ENCODE results near the gene DENND1B. TPM values are rescaled to one million over a fixed set of nuclear protein-coding genes. Genes with fewer than 3 reads are reported as not detected.

The DENND1B gene
- total RNA-seq, 1 experiment from 2014 or later: 6.3 TPM

DNA sequence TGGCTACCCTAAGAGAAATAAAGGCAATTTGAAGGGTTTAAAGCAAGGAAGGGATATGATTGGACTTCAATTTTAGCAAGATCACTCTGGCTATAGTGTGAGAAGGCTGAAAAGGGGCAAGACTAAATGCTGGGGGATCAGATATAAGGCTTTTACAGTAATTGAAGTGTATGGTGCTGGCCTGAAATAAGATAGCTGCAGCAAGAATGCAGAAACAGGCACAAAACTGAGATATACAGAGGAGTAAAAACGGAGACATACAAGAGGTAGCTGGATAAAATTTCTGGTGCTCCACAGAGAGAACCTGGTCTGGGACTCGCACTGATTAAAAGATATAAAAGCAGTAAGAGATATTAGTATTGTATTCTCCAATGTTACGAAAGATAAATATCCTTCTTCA, 92.0 kb downstream of the DENND1B start:
- no peaks in the 10 kb centered on the region for H3K4me1 ChIP-seq (ENCODE audit: insufficient read depth, low read length)
- no peak overlapping the region for H3K18ac ChIP-seq (ENCODE audit: insufficient read length, low read depth, low read length)
- H2BK15ac ChIP-seq (ENCODE audit: low read depth, low read length): no peak overlapping the region
- peaks cover 16% of the 10 kb centered on the region in 2 experiments for H3K4me1 Mint-ChIP-seq
- peaks cover 4 to 5% of the 10 kb centered on the region in 2 experiments for H3K9me3 Mint-ChIP-seq
- no peak overlapping the region for H4K5ac ChIP-seq (ENCODE audit: insufficient read length, low read depth, low read length)
- H3K4me2 ChIP-seq (ENCODE audit: insufficient read depth, insufficient read length, low read length): no peak overlapping the region
- H2BK120ac ChIP-seq (ENCODE audit: low read depth, low read length, poor library complexity, severe bottlenecking): no peak overlapping the region
- no peak overlapping the region for H4K8ac ChIP-seq (replicated peaks; ENCODE audit: insufficient read length, low read depth, low read length)
- H3K27ac Mint-ChIP-seq: peak overlapping the region in 1 of 3 experiments; percentile 41; a peak in 1 of 7 replicates
- H3K79me2 ChIP-seq (ENCODE audit: insufficient read depth, low read length): no peaks in the 10 kb centered on the region
- H2AFZ ChIP-seq (ENCODE audit: low read length): no peak overlapping the region
- no peak overlapping the region for H3K27ac ChIP-seq (ENCODE audit: insufficient read length, low read depth, low read length)
- H3K27me3 Mint-ChIP-seq (ENCODE audit: low read depth): no peaks in the 10 kb centered on the region
- H3K23me2 ChIP-seq (ENCODE audit: insufficient read length, low read depth, low read length, poor library complexity, severe bottlenecking): no peaks in the 10 kb centered on the region
- H3K79me1 ChIP-seq (ENCODE audit: insufficient read depth, low read depth, low read length, poor library complexity, severe bottlenecking): no peaks in the 10 kb centered on the region
- no peak overlapping the region for H3K4me3 Mint-ChIP-seq
- no peak for DNase-seq
- TF ChIP-seq, protein P1, sequence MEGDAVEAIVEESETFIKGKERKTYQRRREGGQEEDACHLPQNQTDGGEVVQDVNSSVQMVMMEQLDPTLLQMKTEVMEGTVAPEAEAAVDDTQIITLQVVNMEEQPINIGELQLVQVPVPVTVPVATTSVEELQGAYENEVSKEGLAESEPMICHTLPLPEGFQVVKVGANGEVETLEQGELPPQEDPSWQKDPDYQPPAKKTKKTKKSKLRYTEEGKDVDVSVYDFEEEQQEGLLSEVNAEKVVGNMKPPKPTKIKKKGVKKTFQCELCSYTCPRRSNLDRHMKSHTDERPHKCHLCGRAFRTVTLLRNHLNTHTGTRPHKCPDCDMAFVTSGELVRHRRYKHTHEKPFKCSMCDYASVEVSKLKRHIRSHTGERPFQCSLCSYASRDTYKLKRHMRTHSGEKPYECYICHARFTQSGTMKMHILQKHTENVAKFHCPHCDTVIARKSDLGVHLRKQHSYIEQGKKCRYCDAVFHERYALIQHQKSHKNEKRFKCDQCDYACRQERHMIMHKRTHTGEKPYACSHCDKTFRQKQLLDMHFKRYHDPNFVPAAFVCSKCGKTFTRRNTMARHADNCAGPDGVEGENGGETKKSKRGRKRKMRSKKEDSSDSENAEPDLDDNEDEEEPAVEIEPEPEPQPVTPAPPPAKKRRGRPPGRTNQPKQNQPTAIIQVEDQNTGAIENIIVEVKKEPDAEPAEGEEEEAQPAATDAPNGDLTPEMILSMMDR (conservative IDR thresholded peaks at IDR 0.05): no peak
- H4K20me1 ChIP-seq (ENCODE audit: control insufficient read depth, insufficient read depth, insufficient read length): no peaks in the 10 kb centered on the region
- H3K4ac ChIP-seq (ENCODE audit: low read depth, low read length): no peak overlapping the region
- H3K14ac ChIP-seq (ENCODE audit: insufficient read depth, low read length): no peak overlapping the region
- H3K36me3 Mint-ChIP-seq (ENCODE audit: insufficient read depth in 1 of 3, low read depth in 3 of 3): peaks cover 2 to 5% (median 4%) of the 10 kb centered on the region in 3 experiments; a peak in 6 of 7 replicates
- no peak overlapping the region for H3T11ph ChIP-seq (ENCODE audit: low read length)
- no peak overlapping the region for H4K91ac ChIP-seq (ENCODE audit: insufficient read length, low read depth, low read length)
- no CpG with 5 or more reads among the region's 3 CpGs for WGBS (ENCODE audit: extremely low coverage, insufficient read length, low lambda C conversion rate)
- no peak overlapping the region for H3K23ac ChIP-seq (ENCODE audit: insufficient read length, low read depth, low read length)
- H2BK12ac ChIP-seq (ENCODE audit: insufficient read length, low read depth, low read length): no peak overlapping the region
- H2BK20ac ChIP-seq (ENCODE audit: low read depth, low read length, poor library complexity, severe bottlenecking): no peak overlapping the region
- H2BK5ac ChIP-seq (ENCODE audit: insufficient read length, low read length): no peak overlapping the region
- no peaks in the 10 kb centered on the region for H3K9me3 ChIP-seq (ENCODE audit: control insufficient read depth, low read depth, low read length)
- H2AK5ac ChIP-seq (ENCODE audit: insufficient read length, low read length): no peak overlapping the region
- H3K9ac ChIP-seq (ENCODE audit: extremely low read depth, insufficient read length, low read length): no peak overlapping the region
- H3K56ac ChIP-seq (ENCODE audit: insufficient read length, low read depth, low read length): no peak overlapping the region
- no peaks in the 10 kb centered on the region for H3K27me3 ChIP-seq (ENCODE audit: insufficient read depth, low read length)
